ENCODE measurements around the gene PALMD. TPM values are rescaled to one million over a fixed set of nuclear protein-coding genes. Genes with fewer than 3 reads are reported as not detected.

The PALMD gene
- total and polyA plus RNA-seq, 2 of the 8 experiments (the other 6 are each of a cell fraction or from before 2014, with no cell fraction given): not detected

DNA sequence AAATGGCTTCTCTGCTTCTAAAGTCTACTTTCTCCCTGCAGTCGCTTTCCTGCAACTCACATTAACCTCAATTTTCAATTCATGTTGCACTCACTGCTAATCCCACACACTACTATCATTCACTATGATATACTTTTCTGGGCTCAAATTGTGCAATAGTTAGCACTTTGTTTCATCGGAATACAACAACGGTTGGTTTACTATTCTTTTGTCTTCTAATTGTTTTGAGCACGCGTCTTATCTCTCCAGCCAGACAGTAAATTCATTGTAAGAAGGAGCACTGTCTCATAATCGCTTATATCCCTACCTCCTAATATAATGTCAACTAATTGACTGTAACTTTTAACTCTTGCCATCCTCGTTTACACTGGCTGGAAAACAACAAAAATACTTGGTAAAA is 3.9 kb upstream of the PALMD start (continued):
- TF ChIP-seq, protein P1, sequence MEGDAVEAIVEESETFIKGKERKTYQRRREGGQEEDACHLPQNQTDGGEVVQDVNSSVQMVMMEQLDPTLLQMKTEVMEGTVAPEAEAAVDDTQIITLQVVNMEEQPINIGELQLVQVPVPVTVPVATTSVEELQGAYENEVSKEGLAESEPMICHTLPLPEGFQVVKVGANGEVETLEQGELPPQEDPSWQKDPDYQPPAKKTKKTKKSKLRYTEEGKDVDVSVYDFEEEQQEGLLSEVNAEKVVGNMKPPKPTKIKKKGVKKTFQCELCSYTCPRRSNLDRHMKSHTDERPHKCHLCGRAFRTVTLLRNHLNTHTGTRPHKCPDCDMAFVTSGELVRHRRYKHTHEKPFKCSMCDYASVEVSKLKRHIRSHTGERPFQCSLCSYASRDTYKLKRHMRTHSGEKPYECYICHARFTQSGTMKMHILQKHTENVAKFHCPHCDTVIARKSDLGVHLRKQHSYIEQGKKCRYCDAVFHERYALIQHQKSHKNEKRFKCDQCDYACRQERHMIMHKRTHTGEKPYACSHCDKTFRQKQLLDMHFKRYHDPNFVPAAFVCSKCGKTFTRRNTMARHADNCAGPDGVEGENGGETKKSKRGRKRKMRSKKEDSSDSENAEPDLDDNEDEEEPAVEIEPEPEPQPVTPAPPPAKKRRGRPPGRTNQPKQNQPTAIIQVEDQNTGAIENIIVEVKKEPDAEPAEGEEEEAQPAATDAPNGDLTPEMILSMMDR (IDR thresholded peaks at IDR 0.05; ENCODE audit: control extremely low read depth in 1 of 3, insufficient read depth in 1 of 3, low read depth in 1 of 3, low read length in 3 of 3): no peak
- TF ChIP-seq FOSL1 (IDR thresholded peaks at IDR 0.05; ENCODE audit: insufficient read depth, low read depth, low read length): no peak
- no peak for TF ChIP-seq SIRT6 (IDR thresholded peaks at IDR 0.05; ENCODE audit: low read length)
